ENCODE measurements around the gene XPO1.

Gene XPO1

GRCh38 chr2:61460163-61460562 is 78.0 kb downstream of the XPO1 start:
- TF ChIP-seq GATA2 (IDR thresholded peaks at IDR 0.05; ENCODE audit: low read depth, low read length) = no peak
- TF ChIP-seq GATA3 (IDR thresholded peaks at IDR 0.05; ENCODE audit: low read depth, low read length) = no peak

- TF ChIP-seq GATA2 (IDR thresholded peaks at IDR 0.05; ENCODE audit: low read depth, low read length) (no peak), GATA3 (IDR thresholded peaks at IDR 0.05; ENCODE audit: low read depth, low read length) (no peak)
Measured at GRCh38 chr2:61456746-61457420, 81.3 kb downstream of the XPO1 start.

GRCh38 chr2:61456070-61456745 is 81.9 kb downstream of the XPO1 start:
- TF ChIP-seq GATA3 (IDR thresholded peaks at IDR 0.05; ENCODE audit: low read depth, low read length) = no peak
- TF ChIP-seq GATA2 (IDR thresholded peaks at IDR 0.05; ENCODE audit: low read depth, low read length) = no peak

GRCh38 chr2:61454383-61454782 is 83.8 kb downstream of the XPO1 start:
- no peak for TF ChIP-seq GATA2 (IDR thresholded peaks at IDR 0.05; ENCODE audit: low read depth, low read length)
- no peak for TF ChIP-seq GATA3 (IDR thresholded peaks at IDR 0.05; ENCODE audit: low read depth, low read length)

- no peak for TF ChIP-seq GATA3 (IDR thresholded peaks at IDR 0.05; ENCODE audit: low read depth, low read length)
- no peak for TF ChIP-seq GATA2 (IDR thresholded peaks at IDR 0.05; ENCODE audit: low read depth, low read length)
Measured at GRCh38 chr2:61452392-61452791, 85.8 kb downstream of the XPO1 start.

- TF ChIP-seq GATA2 (IDR thresholded peaks at IDR 0.05; ENCODE audit: low read depth, low read length) (no peak), GATA3 (IDR thresholded peaks at IDR 0.05; ENCODE audit: low read depth, low read length) (no peak)
Measured at GRCh38 chr2:61451178-61451577, 87.0 kb downstream of the XPO1 start.

GRCh38 chr2:61450144-61450543 is 88.0 kb downstream of the XPO1 start:
- TF ChIP-seq GATA3 (IDR thresholded peaks at IDR 0.05; ENCODE audit: low read depth, low read length) (no peak), GATA2 (IDR thresholded peaks at IDR 0.05; ENCODE audit: low read depth, low read length) (no peak)

- TF ChIP-seq GATA2 (IDR thresholded peaks at IDR 0.05; ENCODE audit: low read depth, low read length) (no peak), GATA3 (IDR thresholded peaks at IDR 0.05; ENCODE audit: low read depth, low read length) (no peak)
Measured at GRCh38 chr2:61448229-61448628, 89.9 kb downstream of the XPO1 start.

GRCh38 chr2:61443342-61444041 is 94.7 kb downstream of the XPO1 start:
- TF ChIP-seq GATA2 (IDR thresholded peaks at IDR 0.05; ENCODE audit: low read depth, low read length) (no peak), GATA3 (IDR thresholded peaks at IDR 0.05; ENCODE audit: low read depth, low read length) (no peak)

GRCh38 chr2:61439241-61440002 is 98.7 kb downstream of the XPO1 start:
- TF ChIP-seq GATA3 (IDR thresholded peaks at IDR 0.05; ENCODE audit: low read depth, low read length) (no peak), GATA2 (IDR thresholded peaks at IDR 0.05; ENCODE audit: low read depth, low read length) (no peak)

GRCh38 chr2:61438670-61439069 is 99.5 kb downstream of the XPO1 start:
- TF ChIP-seq GATA3 (IDR thresholded peaks at IDR 0.05; ENCODE audit: low read depth, low read length) = no peak
- no peak for TF ChIP-seq GATA2 (IDR thresholded peaks at IDR 0.05; ENCODE audit: low read depth, low read length)

- TF ChIP-seq GATA3 (IDR thresholded peaks at IDR 0.05; ENCODE audit: low read depth, low read length) (no peak), GATA2 (IDR thresholded peaks at IDR 0.05; ENCODE audit: low read depth, low read length) (no peak)
Measured at GRCh38 chr2:61437170-61437569, 101.0 kb downstream of the XPO1 start.

- TF ChIP-seq GATA2 (IDR thresholded peaks at IDR 0.05; ENCODE audit: low read depth, low read length) (no peak), GATA3 (IDR thresholded peaks at IDR 0.05; ENCODE audit: low read depth, low read length) (no peak)
Measured at GRCh38 chr2:61436092-61436491, 102.1 kb downstream of the XPO1 start.

GRCh38 chr2:61435291-61435690 is 102.9 kb downstream of the XPO1 start:
- TF ChIP-seq GATA2 (IDR thresholded peaks at IDR 0.05; ENCODE audit: low read depth, low read length) (no peak), GATA3 (IDR thresholded peaks at IDR 0.05; ENCODE audit: low read depth, low read length) (no peak)
